ENCODE results near the gene KRT78. TPM values are rescaled to one million over a fixed set of nuclear protein-coding genes. Genes with fewer than 3 reads are reported as not detected.

Gene KRT78
- total RNA-seq, 1 donor from 2014 or later: not detected

GRCh38 chr12:52838609-52839435, 10.0 kb downstream of the KRT78 start:
- no peak for DNase-seq (ENCODE audit: low read depth, low spot score)

- no peak for DNase-seq (ENCODE audit: low read depth, low spot score)
Observed at GRCh38 chr12:52837781-52838608, 10.8 kb downstream of the KRT78 start.

- DNase-seq (ENCODE audit: low read depth, low spot score): peak; percentile 35
Observed at GRCh38 chr12:52837413-52837741, 11.4 kb downstream of the KRT78 start.

- DNase-seq (ENCODE audit: low read depth, low spot score): no peak
Observed at GRCh38 chr12:52836491-52837412, 12.0 kb downstream of the KRT78 start.

GRCh38 chr12:52836042-52836466, 12.7 kb downstream of the KRT78 start:
- DNase-seq (ENCODE audit: low read depth, low spot score): peak; percentile 30

GRCh38 chr12:52835271-52836041, 13.3 kb downstream of the KRT78 start:
- no peak for DNase-seq (ENCODE audit: low read depth, low spot score)

- no peak for DNase-seq (ENCODE audit: low read depth, low spot score)
Observed at GRCh38 chr12:52834727-52835001, 14.1 kb downstream of the KRT78 start.

GRCh38 chr12:52833922-52834726, 14.7 kb downstream of the KRT78 start, which contains the start of gene KRT79:
Gene KRT79 (minus strand): TSS chr12:52834311. CDS start chr12:52834260, 51 bp downstream.
- DNase-seq (ENCODE audit: low read depth, low spot score): no peak

GRCh38 chr12:52832985-52833905, 15.5 kb downstream of the KRT78 start:
- DNase-seq (ENCODE audit: low read depth, low spot score): no peak

- DNase-seq (ENCODE audit: low read depth, low spot score): no peak
Observed at GRCh38 chr12:52832451-52832850, 16.3 kb downstream of the KRT78 start.

- no peak for DNase-seq (ENCODE audit: low read depth, low spot score)
Observed at GRCh38 chr12:52831251-52831650, 17.5 kb downstream of the KRT78 start.

GRCh38 chr12:52829986-52830770, 18.6 kb downstream of the KRT78 start:
- DNase-seq (ENCODE audit: low read depth, low spot score): no peak

GRCh38 chr12:52828591-52829021, 20.2 kb downstream of the KRT78 start:
- DNase-seq (ENCODE audit: low read depth, low spot score): no peak

- DNase-seq (ENCODE audit: low read depth, low spot score): no peak
Observed at GRCh38 chr12:52828156-52828555, 20.6 kb downstream of the KRT78 start.

- no peak for DNase-seq (ENCODE audit: low read depth, low spot score)
Observed at GRCh38 chr12:52827499-52828090, 21.2 kb downstream of the KRT78 start.

- no peak for DNase-seq (ENCODE audit: low read depth, low spot score)
Observed at GRCh38 chr12:52826611-52827498, 21.9 kb downstream of the KRT78 start.

GRCh38 chr12:52825961-52826360, 22.8 kb downstream of the KRT78 start:
- DNase-seq (ENCODE audit: low read depth, low spot score): no peak

All from pulmonary artery endothelial cell (primary cell).